WI38 (cell line): ENCODE measurements around the gene SPEG.

Experiments
- H3K4me3 ChIP-seq: 2 replicates; pipeline ENCODE4 v1.5.1; 2011; ENCODE audit warnings: low read depth, mild to moderate bottlenecking, control low read depth, low read length
- TF ChIP-seq, protein P1 (sequence below): IDR thresholded peaks from 2 replicates; pipeline ENCODE4 v1.5.1; 2012; ENCODE audit warnings: low read depth, mild to moderate bottlenecking, control low read depth, low read length

SPEG gene

DNA sequence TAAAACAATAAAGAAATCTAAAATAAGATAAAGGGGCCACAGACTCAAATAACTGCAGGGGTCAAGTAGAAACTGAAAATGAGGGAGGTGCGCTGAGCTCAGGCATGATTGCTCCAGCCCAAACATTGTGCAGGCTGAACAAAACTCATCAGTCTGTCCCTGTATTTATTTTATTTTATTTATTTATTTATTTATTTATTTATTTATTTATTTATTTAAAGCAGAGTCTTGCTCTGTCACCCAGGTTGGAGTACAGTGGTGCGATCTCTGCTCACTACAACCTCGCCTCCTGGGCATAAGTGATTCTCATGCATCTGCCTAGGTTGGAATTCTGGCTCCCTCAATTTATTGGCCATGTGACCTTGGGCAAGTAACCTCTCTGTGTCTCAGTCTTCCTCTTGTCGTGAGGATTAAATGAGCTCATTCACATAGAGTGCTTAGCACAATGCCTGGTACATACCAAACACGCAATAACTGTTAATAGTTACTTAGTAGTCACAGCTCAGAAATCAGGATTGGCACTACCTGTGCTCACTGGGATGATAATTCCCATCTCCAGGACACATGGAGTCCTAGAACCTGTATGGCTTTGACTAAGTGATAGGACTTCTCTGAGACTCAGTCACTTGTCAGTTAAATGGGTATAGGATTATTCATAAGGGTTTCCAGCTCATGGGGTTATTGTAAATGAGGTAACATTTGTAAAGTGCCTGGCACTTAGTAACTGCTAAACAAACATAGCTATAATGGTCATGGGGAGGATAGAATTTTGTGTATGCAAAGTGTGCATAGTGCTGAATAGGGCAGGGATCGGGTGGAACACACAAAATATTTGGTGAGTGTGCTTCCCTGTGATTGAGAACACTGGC is 6.0 kb downstream of the SPEG start:
- no peak overlapping the region; the same call in 1 of the 2 replicates for H3K4me3 ChIP-seq
- TF ChIP-seq, protein P1, sequence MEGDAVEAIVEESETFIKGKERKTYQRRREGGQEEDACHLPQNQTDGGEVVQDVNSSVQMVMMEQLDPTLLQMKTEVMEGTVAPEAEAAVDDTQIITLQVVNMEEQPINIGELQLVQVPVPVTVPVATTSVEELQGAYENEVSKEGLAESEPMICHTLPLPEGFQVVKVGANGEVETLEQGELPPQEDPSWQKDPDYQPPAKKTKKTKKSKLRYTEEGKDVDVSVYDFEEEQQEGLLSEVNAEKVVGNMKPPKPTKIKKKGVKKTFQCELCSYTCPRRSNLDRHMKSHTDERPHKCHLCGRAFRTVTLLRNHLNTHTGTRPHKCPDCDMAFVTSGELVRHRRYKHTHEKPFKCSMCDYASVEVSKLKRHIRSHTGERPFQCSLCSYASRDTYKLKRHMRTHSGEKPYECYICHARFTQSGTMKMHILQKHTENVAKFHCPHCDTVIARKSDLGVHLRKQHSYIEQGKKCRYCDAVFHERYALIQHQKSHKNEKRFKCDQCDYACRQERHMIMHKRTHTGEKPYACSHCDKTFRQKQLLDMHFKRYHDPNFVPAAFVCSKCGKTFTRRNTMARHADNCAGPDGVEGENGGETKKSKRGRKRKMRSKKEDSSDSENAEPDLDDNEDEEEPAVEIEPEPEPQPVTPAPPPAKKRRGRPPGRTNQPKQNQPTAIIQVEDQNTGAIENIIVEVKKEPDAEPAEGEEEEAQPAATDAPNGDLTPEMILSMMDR = no peak

GRCh38 chr2:219441451-219442255 is 7.0 kb downstream of the SPEG start:
- H3K4me3 ChIP-seq = peak overlapping the region; percentile 60
- TF ChIP-seq, protein P1 = no peak

DNA sequence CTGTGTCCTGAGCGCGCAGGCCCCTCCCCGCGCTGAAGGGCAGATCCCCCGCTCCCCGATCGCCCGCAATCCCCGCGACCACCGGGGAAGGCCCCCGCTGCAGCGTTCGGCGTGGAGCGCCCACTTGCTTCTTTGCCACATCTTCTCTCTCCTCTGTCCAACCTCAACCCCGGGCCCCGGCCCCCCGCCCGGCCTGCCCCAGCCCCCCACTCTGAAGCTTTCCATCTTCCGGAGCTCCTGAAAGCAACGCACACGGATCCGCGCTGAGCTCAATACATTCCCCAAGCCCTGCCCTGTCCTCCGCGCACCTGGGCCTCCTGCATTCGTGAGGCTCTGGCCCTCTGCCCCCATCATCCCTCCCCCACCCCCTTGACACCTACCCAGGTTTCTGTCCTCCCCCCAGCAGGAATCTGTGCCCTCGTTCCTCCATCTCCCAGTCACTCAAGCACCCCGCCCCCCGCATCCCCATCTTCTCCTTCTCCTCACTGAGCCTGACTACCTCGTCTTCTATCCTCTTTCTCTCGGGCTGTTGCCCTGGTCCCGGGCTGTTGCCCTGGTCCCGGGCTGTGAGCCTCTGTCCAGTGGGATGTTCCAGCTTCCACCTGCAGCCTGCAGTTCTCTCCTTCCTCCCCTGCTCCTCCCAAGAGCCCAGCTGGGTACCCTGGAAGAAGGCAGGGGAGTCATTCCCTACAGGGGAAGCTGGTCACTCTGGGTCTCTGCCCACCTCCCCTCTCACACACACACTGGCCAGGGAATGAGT is 7.8 kb downstream of the SPEG start:
- TF ChIP-seq, protein P1 = no peak
- peak overlapping the region; percentile 60 for H3K4me3 ChIP-seq

DNA sequence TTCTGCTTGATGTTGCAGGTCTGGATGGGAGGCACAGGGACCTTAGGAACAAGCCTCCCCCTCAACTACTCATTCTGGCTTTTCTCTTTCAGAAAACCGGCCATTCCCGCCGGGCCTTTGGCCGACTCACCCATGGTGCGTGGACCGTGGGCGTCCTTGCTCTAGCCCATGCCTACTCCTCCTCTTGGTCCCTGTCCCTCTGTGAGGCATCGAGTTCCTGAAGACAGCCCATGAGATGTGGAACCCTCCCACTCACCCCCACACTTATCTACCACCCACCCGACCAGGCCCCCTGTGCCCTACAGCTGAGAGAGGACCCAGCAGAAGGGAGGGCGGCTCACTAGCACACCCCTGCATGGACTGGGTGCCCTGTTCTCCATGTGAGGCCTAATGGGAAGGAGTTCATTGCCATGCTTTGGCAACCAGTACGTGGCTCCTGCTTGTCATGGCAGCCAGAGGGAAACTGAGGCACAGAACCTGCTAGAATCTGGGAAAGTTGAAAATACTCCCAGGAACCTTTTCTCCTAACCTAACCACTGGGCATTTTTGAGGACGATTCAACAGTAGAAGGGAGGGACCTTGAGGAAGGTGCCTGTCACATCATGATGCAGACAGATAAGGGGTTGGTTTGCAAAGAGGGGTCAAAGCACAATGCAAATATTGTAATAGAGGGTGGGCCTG is 8.5 kb downstream of the SPEG start:
- TF ChIP-seq, protein P1 = no peak
- H3K4me3 ChIP-seq = peak overlapping the region; percentile 60

DNA sequence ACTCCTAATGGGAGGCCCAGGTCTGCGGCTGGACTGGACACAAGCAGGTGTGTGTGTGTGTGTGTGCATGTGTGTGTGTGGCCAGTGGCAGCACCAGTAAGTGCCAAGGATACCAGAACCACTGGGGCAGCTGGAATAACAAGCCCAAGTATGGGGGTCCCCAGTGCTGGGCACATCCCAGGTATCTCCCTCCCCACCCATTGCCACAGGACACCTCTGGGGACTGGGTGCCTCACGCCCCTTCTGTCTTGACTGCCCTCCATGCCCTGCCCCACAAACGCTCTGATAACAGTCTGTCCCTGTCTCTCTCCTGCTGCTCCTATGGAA is 9.0 kb downstream of the SPEG start:
- H3K4me3 ChIP-seq = no peak overlapping the region
- TF ChIP-seq, protein P1 = no peak

GRCh38 chr2:219444566-219445091 is 10.0 kb downstream of the SPEG start:
- TF ChIP-seq, protein P1 = no peak
- H3K4me3 ChIP-seq = no peak overlapping the region
